Neuronal stem cell (in vitro differentiated cells): ENCODE data around the gene APP.

Experiments used
- DNase-seq: peaks from one replicate; pipeline ENCODE4 v3.0.0-alpha.2; 2013; ENCODE audit warnings: low spot score
- H2AFZ ChIP-seq: one replicate; pipeline ENCODE4 v1.6.1; 2013; ENCODE audit warnings: mild to moderate bottlenecking, low read length, inconsistent platforms
- H2AK5ac ChIP-seq: 2 replicates; pipeline ENCODE4 v1.6.1; 2013; ENCODE audit warnings: low read depth, mild to moderate bottlenecking, inconsistent platforms, low read length, moderate library complexity, mixed read lengths
- H2BK120ac ChIP-seq: 2 replicates; pipeline ENCODE4 v1.6.1; 2013; ENCODE audit warnings: low read depth, mild to moderate bottlenecking, inconsistent platforms, low read length, moderate library complexity, mixed read lengths
- H2BK12ac ChIP-seq: one replicate; pipeline ENCODE4 v1.6.1; 2013; ENCODE audit warnings: low read length, inconsistent platforms
- H2BK15ac ChIP-seq: 2 replicates; pipeline ENCODE4 v1.6.1; 2013; ENCODE audit warnings: mild to moderate bottlenecking, low read length, inconsistent platforms, mixed read lengths
- H2BK5ac ChIP-seq: one replicate; pipeline ENCODE4 v1.6.1; 2013; ENCODE audit warnings: inconsistent platforms, mild to moderate bottlenecking, low read length, moderate library complexity
- H3K14ac ChIP-seq: one replicate; pipeline ENCODE4 v1.6.1; 2013; ENCODE audit warnings: low read length, inconsistent platforms
- H3K18ac ChIP-seq: 2 replicates; pipeline ENCODE4 v1.6.1; 2013; ENCODE audit warnings: low read length, inconsistent platforms
- H3K23ac ChIP-seq: 2 replicates; pipeline ENCODE4 v1.6.1; 2013; ENCODE audit warnings: low read depth, mild to moderate bottlenecking, mixed read lengths, low read length, inconsistent platforms; ENCODE audit not compliant: poor library complexity
- H3K27ac ChIP-seq: replicated peaks from 3 replicates; pipeline ENCODE4 v1.5.1; 2013; ENCODE audit warnings: low read length, inconsistent platforms
- H3K27me3 ChIP-seq, 3 experiments: 2 replicates each; pipeline ENCODE4 v1.6.1; 2013; ENCODE audit warnings: low read length in 3 of 3, mild to moderate bottlenecking in 2 of 3, inconsistent platforms in 1 of 3, low read depth in 1 of 3, mixed read lengths in 1 of 3, moderate library complexity in 1 of 3; ENCODE audit not compliant: control insufficient read depth in 3 of 3, insufficient read depth in 3 of 3
- H3K36me3 ChIP-seq, 2 donors: replicated peaks in 1 of 2; 2 replicates each; pipeline ENCODE4 v1.6.1; 2013; ENCODE audit warnings: low read length in 2 of 2; ENCODE audit not compliant: control insufficient read depth in 2 of 2, insufficient read depth in 2 of 2
- H3K4ac ChIP-seq: 2 replicates; pipeline ENCODE4 v1.6.1; 2013; ENCODE audit warnings: inconsistent platforms, mild to moderate bottlenecking, low read length, moderate library complexity
- H3K4me1 ChIP-seq, 2 donors: 1 replicate in 1 of 2; 2 replicates in 1 of 2; pipeline ENCODE4 v1.6.1; 2013; ENCODE audit warnings: low read length in 2 of 2, low read depth in 1 of 2; ENCODE audit not compliant: control insufficient read depth in 2 of 2, insufficient read depth in 1 of 2
- H3K4me2 ChIP-seq: one replicate; pipeline ENCODE4 v1.6.1; 2013; ENCODE audit warnings: mild to moderate bottlenecking, low read length, inconsistent platforms; ENCODE audit not compliant: insufficient read depth, poor library complexity, severe bottlenecking
- H3K4me3 ChIP-seq, 2 donors: 2 replicates each; pipeline ENCODE4 v1.5.1; 2013; ENCODE audit warnings: low read length in 2 of 2, mild to moderate bottlenecking in 2 of 2, inconsistent platforms in 1 of 2, moderate library complexity in 1 of 2
- H3K79me1 ChIP-seq: one replicate; pipeline ENCODE4 v1.6.1; 2013; ENCODE audit warnings: low read depth, mild to moderate bottlenecking, inconsistent platforms, low read length, moderate library complexity
- H3K9ac ChIP-seq: one replicate; pipeline ENCODE4 v1.6.1; 2013; ENCODE audit warnings: mild to moderate bottlenecking, low read depth, low read length, inconsistent platforms; ENCODE audit not compliant: poor library complexity
- H3K9me3 ChIP-seq, 2 donors: replicated peaks in 1 of 2; 2 replicates each; pipeline versions ENCODE3 to v1.6.1; 2013; ENCODE audit warnings: low read length in 2 of 2, mild to moderate bottlenecking in 2 of 2, inconsistent platforms in 1 of 2, low read depth in 1 of 2, mixed read lengths in 1 of 2, moderate library complexity in 1 of 2; ENCODE audit not compliant: control insufficient read depth in 2 of 2, insufficient read depth in 1 of 2
- H4K8ac ChIP-seq: one replicate; pipeline ENCODE4 v1.6.1; 2013; ENCODE audit warnings: low read depth, mild to moderate bottlenecking, inconsistent platforms, low read length, moderate library complexity
- H4K91ac ChIP-seq: one replicate; pipeline ENCODE4 v1.6.1; 2013; ENCODE audit warnings: low read length, low read depth, mild to moderate bottlenecking, inconsistent platforms; ENCODE audit not compliant: poor library complexity
- WGBS, 2 donors: extraction: QIAGEN DNeasy Blood & Tissue Kit; methylation state at CpG; one replicate each; pipeline ENCODE4 v1.1.7; 2013; ENCODE audit warnings: missing lambda C conversion rate in 2 of 2, mixed read lengths in 1 of 2; ENCODE audit not compliant: insufficient read length in 2 of 2, insufficient replicate concordance in 1 of 2; ENCODE audit errors: extremely low coverage in 2 of 2; 5-methylcytosine and 5-hydroxymethylcytosine counted together

The APP gene

DNA sequence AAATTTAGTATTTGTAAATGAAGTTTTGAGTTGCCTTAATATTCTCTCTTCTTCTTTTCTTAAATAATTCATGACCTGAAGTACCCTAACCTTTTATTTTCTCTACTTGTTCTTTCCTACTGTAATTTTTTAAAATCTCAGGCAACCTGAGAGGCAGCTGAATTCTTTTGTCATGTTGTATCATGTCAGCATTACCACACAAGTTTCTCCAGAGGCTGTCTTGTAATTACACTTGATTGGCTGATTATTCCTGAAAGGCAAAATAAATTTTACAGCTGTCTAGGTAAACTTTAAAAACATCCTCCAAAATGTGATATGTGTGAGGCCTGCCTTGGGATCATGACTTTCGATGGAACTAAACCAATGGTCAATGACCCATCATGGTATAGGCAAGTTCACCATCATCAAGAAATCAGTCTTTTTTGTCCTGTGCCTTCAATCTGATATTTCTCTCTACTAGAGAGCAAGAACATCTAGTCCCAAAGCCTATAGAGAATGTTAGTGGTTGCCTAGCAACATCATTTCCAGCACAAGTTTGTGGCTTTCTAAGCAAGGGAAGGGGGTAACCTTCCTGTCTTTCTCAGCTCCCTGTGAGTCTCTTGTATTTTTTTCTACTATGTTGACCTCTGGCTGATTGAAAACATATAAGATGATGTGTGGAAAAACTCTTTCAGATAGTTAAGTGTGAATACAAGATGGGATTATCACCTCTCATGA, 320.3 kb downstream of the APP start:
- no peak overlapping the region for H3K27ac ChIP-seq
- peaks cover 0 to 3% of the 10 kb centered on the region in 2 donors for H3K4me1 ChIP-seq
- no peak overlapping the region for H2BK5ac ChIP-seq
- no peak overlapping the region for H4K91ac ChIP-seq
- no peaks in the 10 kb centered on the region for H3K27me3 ChIP-seq
- no peaks in the 10 kb centered on the region for H3K36me3 ChIP-seq
- WGBS, 2 donors, result no CpG with 5 or more reads among the region's 1 CpG
- no peak overlapping the region for H2AFZ ChIP-seq
- H2BK120ac ChIP-seq, result no peak overlapping the region
- H4K8ac ChIP-seq, result no peak overlapping the region
- H3K14ac ChIP-seq, result no peak overlapping the region
- no peak overlapping the region for H3K23ac ChIP-seq
- no peak overlapping the region for H2BK12ac ChIP-seq
- no peak overlapping the region for H3K4me3 ChIP-seq
- no peak overlapping the region for H2BK15ac ChIP-seq
- H3K4me2 ChIP-seq, result no peak overlapping the region
- H3K18ac ChIP-seq, result no peak overlapping the region
- H3K9me3 ChIP-seq, result peaks cover 0 to 1% of the 10 kb centered on the region in 2 donors
- DNase-seq, result no peak
- H2AK5ac ChIP-seq, result no peak overlapping the region
- H3K79me1 ChIP-seq, result no peaks in the 10 kb centered on the region
- H3K4ac ChIP-seq, result no peak overlapping the region
- H3K9ac ChIP-seq, result no peak overlapping the region

DNA sequence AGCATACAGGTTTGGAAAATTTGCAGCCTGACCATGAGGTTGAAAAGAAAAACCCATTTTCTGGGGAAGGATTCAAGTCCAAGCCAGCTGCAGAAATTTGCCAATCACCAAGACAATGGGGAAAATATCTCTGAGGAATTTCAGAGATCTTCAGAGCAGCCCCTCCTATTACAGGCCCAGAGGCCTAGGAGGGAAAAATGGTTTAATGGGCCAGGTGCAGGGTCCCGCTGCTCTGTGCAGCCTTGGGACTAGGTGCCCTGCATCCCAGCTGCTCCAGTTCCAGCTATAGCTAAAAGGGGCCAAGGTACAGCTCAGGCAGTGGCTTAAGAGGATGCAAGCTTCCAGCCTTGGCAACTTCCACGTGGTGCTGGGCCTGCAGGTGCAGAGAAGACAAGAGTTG, 322.3 kb downstream of the APP start:
- Histone ChIP-seq H3K4me1 (peaks cover 0 to 3% of the 10 kb centered on the region in 2 donors), H3K4me3 (no peak overlapping the region), H3K27me3 (no peaks in the 10 kb centered on the region), H3K18ac (no peak overlapping the region), H4K8ac (no peak overlapping the region), H3K14ac (no peak overlapping the region), H3K27ac (no peak overlapping the region), H3K4ac (no peak overlapping the region), H3K36me3 (no peaks in the 10 kb centered on the region), H2BK120ac (no peak overlapping the region), H3K23ac (no peak overlapping the region), H4K91ac (no peak overlapping the region), H3K9me3 (peaks cover 0 to 1% of the 10 kb centered on the region in 2 donors), H2BK15ac (no peak overlapping the region), H3K79me1 (no peaks in the 10 kb centered on the region), H3K4me2 (no peak overlapping the region), H2BK5ac (no peak overlapping the region), H2BK12ac (no peak overlapping the region), H3K9ac (no peak overlapping the region), H2AFZ (no peak overlapping the region), H2AK5ac (no peak overlapping the region)
- no peak for DNase-seq
- WGBS, 2 donors, result no CpG with 5 or more reads among the region's 2 CpGs

- Histone ChIP-seq H4K8ac (no peak overlapping the region), H2BK5ac (no peak overlapping the region), H3K14ac (no peak overlapping the region), H3K9me3 (peaks cover 0 to 1% of the 10 kb centered on the region in 2 donors), H3K36me3 (no peaks in the 10 kb centered on the region), H2AK5ac (no peak overlapping the region), H2AFZ (no peak overlapping the region), H3K4me3 (no peak overlapping the region), H3K27me3 (no peaks in the 10 kb centered on the region), H3K27ac (no peak overlapping the region), H3K79me1 (no peaks in the 10 kb centered on the region), H2BK15ac (no peak overlapping the region), H3K23ac (no peak overlapping the region), H3K18ac (no peak overlapping the region), H3K4me1 (peaks cover 0 to 3% of the 10 kb centered on the region in 2 donors), H3K4me2 (no peak overlapping the region), H2BK120ac (no peak overlapping the region), H4K91ac (no peak overlapping the region), H2BK12ac (no peak overlapping the region), H3K4ac (no peak overlapping the region), H3K9ac (no peak overlapping the region)
- DNase-seq, result no peak
- WGBS, 2 donors, result no CpG with 5 or more reads among the region's 5 CpGs
Measured at GRCh38 chr21:25845729-25846256, 324.8 kb downstream of the APP start.

DNA sequence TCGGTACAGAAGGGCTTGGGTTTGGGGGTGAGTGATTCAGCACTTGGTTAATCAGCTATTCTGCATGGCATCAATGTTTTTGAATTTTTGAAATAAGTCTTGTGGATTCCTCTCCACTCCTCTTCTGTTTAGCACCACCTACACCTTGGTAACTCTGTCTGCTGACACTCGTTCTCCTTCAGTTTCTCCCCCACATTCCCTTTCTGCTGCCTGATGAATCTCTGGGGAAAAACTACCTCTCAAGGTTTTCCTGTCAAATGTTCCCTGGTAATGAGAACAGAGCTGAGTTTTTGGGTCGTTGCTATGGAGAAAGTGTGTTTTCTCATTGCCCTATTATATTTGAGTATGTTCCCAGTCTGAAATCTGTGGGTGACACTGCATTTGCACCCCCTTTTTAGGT, 327.6 kb downstream of the APP start:
- H2BK15ac ChIP-seq, result no peak overlapping the region
- no peak overlapping the region for H2AK5ac ChIP-seq
- no peaks in the 10 kb centered on the region for H3K36me3 ChIP-seq
- H3K4me2 ChIP-seq, result no peak overlapping the region
- H4K91ac ChIP-seq, result no peak overlapping the region
- H2BK12ac ChIP-seq, result no peak overlapping the region
- H3K9ac ChIP-seq, result no peak overlapping the region
- no peak overlapping the region for H2AFZ ChIP-seq
- no peaks in the 10 kb centered on the region for H3K79me1 ChIP-seq
- no peak overlapping the region for H3K18ac ChIP-seq
- H3K27ac ChIP-seq, result no peak overlapping the region
- H3K4me3 ChIP-seq, result no peak overlapping the region
- no peaks in the 10 kb centered on the region for H3K9me3 ChIP-seq
- H4K8ac ChIP-seq, result no peak overlapping the region
- no peak overlapping the region for H3K14ac ChIP-seq
- no peak overlapping the region for H3K23ac ChIP-seq
- no peak for DNase-seq
- H3K27me3 ChIP-seq, result no peaks in the 10 kb centered on the region
- H2BK5ac ChIP-seq, result no peak overlapping the region
- H2BK120ac ChIP-seq, result no peak overlapping the region
- H3K4me1 ChIP-seq, result no peaks in the 10 kb centered on the region
- no peak overlapping the region for H3K4ac ChIP-seq
- no CpG with 5 or more reads among the region's 3 CpGs for WGBS, 2 donors
